ENCODE results near the gene FAAP100.

FAAP100 gene

GRCh38 chr17:81514489-81514738 lies 37.7 kb downstream of the FAAP100 start:
- DNase-seq = no peak
- TF ChIP-seq, protein P1, sequence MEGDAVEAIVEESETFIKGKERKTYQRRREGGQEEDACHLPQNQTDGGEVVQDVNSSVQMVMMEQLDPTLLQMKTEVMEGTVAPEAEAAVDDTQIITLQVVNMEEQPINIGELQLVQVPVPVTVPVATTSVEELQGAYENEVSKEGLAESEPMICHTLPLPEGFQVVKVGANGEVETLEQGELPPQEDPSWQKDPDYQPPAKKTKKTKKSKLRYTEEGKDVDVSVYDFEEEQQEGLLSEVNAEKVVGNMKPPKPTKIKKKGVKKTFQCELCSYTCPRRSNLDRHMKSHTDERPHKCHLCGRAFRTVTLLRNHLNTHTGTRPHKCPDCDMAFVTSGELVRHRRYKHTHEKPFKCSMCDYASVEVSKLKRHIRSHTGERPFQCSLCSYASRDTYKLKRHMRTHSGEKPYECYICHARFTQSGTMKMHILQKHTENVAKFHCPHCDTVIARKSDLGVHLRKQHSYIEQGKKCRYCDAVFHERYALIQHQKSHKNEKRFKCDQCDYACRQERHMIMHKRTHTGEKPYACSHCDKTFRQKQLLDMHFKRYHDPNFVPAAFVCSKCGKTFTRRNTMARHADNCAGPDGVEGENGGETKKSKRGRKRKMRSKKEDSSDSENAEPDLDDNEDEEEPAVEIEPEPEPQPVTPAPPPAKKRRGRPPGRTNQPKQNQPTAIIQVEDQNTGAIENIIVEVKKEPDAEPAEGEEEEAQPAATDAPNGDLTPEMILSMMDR (IDR thresholded peaks at IDR 0.05; ENCODE audit: low read depth, low read length) = no peak
- H3K4me1 ChIP-seq = no peaks in the 10 kb centered on the region
- peak overlapping the region; percentile 69 for H3K4me3 ChIP-seq (ENCODE audit: low read depth, low read length)
- H3K27me3 ChIP-seq = no peaks in the 10 kb centered on the region
- peaks cover 29% of the 10 kb centered on the region for H3K36me3 ChIP-seq
- H3K9me3 ChIP-seq = no peaks in the 10 kb centered on the region

GRCh38 chr17:81513753-81514488 lies 38.2 kb downstream of the FAAP100 start:
- Histone ChIP-seq H3K36me3 (peaks cover 34% of the 10 kb centered on the region), H3K4me3 (ENCODE audit: low read depth, low read length) (peak overlapping the region; percentile 69), H3K4me1 (no peaks in the 10 kb centered on the region), H3K27me3 (no peaks in the 10 kb centered on the region), H3K9me3 (no peaks in the 10 kb centered on the region)
- TF ChIP-seq, protein P1 (IDR thresholded peaks at IDR 0.05; ENCODE audit: low read depth, low read length) = no peak
- peak; percentile 25 for DNase-seq

- DNase-seq = no peak
- TF ChIP-seq, protein P1 (IDR thresholded peaks at IDR 0.05; ENCODE audit: low read depth, low read length) = no peak
- no peaks in the 10 kb centered on the region for H3K27me3 ChIP-seq
- peaks cover 36% of the 10 kb centered on the region for H3K36me3 ChIP-seq
- H3K4me3 ChIP-seq (ENCODE audit: low read depth, low read length) = no peak overlapping the region
- H3K9me3 ChIP-seq = no peaks in the 10 kb centered on the region
- H3K4me1 ChIP-seq = no peaks in the 10 kb centered on the region
These were observed 38.8 kb downstream of the FAAP100 start for GRCh38 chr17:81513372-81513752.

DNA sequence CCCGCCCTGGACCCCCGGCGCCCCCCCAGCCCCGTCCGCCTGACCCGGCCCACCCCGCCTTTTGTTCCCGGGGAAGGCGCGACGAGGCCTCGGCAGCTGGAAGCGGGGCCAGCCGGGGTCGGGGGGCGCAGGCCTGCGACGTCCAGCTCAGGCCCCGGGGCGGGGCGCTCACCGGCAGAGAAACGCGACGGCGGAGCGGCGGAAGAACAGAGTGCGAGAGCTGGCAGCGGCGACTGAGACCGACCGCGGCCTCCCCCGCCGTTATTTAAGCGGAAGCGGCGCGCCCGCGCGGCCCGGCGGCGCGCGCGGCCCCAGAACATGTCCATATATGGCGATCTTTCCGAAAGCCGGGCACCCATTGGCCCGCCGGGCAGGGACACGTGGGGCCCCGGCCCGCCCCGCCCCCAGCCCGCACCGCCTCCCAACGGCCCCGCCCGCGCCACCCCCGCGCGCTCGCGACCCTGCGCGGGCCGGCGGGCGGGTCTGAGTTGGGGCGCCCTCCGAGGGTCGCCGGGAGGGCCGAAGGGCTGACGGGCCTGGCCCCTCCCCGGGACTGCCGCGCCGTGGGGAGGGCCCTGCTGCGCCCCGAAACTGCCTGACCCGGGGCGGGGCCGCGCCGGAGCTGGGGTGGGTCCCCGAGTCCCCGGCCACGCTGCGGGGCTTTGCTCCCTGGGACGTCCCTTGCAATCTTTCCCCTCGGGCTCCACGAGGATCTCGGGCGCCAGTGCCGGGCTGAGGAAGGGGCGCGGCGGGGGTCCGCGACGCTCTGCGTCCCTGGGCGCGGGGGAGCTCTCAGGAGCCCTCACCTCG lies 39.4 kb downstream of the FAAP100 start, which contains the start of gene ACTG1:
Gene ACTG1 (minus strand): TSS at position 238 of the 810 bp plus-strand sequence. CDS start 445 bp downstream, outside the sequence.
- H3K4me1 ChIP-seq = no peaks in the 10 kb centered on the region

GRCh38 chr17:81511804-81512561 lies 40.2 kb downstream of the FAAP100 start:
- TF ChIP-seq, protein P1 (IDR thresholded peaks at IDR 0.05; ENCODE audit: low read depth, low read length) = no peak
- H3K27me3 ChIP-seq = no peaks in the 10 kb centered on the region
- H3K4me3 ChIP-seq (ENCODE audit: low read depth, low read length) = peak overlapping the region; percentile 74
- H3K9me3 ChIP-seq = no peaks in the 10 kb centered on the region
- no peaks in the 10 kb centered on the region for H3K4me1 ChIP-seq
- peak; percentile 27 for DNase-seq
- H3K36me3 ChIP-seq = peaks cover 39% of the 10 kb centered on the region

More for the DNA sequence above, 39.4 kb downstream of the FAAP100 start, which contains the start of gene ACTG1:
- Histone ChIP-seq H3K27me3 (no peaks in the 10 kb centered on the region), H3K9me3 (no peaks in the 10 kb centered on the region), H3K4me3 (ENCODE audit: low read depth, low read length) (peak within 1 kb of the TSS; percentile 74), H3K36me3 (peaks cover 39% of the 10 kb centered on the region)
- peak; percentile 94 for DNase-seq
- TF ChIP-seq, protein P1 (IDR thresholded peaks at IDR 0.05; ENCODE audit: low read depth, low read length) = no peak

Measured in BE2C (cell line).